Panc1 (cell line): ENCODE results near the gene BARX1. TPM values are rescaled to one million over a fixed set of nuclear protein-coding genes. Genes with fewer than 3 reads are reported as not detected.

Experiments
- ATAC-seq: fragments of 200-7000 bp; cut with Tn5 transposase; 2 replicates; pipeline ENCODE4 v1.9.1; 2020; ENCODE audit warnings: mild to moderate bottlenecking, moderate library complexity
- BruUV-seq: library from RNA; stranded (reverse); fragments of 400-500 nt; replicated peaks from 2 replicates; lab custom pipeline; 2021; lab: Mats Ljungman, UMichigan
- CTCF ChIA-PET: fragments of 300-600 bp; sonication (Branson Sonifier 250); formaldehyde crosslinking; loops from one replicate; lab custom pipeline; 2022; ENCODE audit warnings: antibody characterized with exemption; lab: Charles Lee
- POLR2A ChIA-PET: fragments of 300-600 bp; sonication (Branson Sonifier 250); formaldehyde crosslinking; loops from one replicate; lab custom pipeline; 2022; ENCODE audit warnings: antibody characterized with exemption; lab: Charles Lee
- DNase-seq: peaks from one replicate; pipeline ENCODE4 v3.0.0-alpha.2; 2010; ENCODE audit warnings: low read depth, low spot score
- H3K27ac ChIP-seq: 2 replicates; pipeline ENCODE4 v1.5.1; 2011; ENCODE audit warnings: mild to moderate bottlenecking, low read length, inconsistent platforms
- H3K27me3 ChIP-seq: fragments of 200-500 bp; sonication (Bioruptor generic); 2 replicates; pipeline ENCODE4 v1.6.0; 2014; ENCODE audit warnings: low read length, inconsistent platforms; ENCODE audit not compliant: control insufficient read depth, insufficient read depth
- H3K36me3 ChIP-seq: fragments of 200-500 bp; sonication (Bioruptor generic); 2 replicates; pipeline ENCODE4 v1.5.1; 2014; ENCODE audit warnings: inconsistent platforms, mild to moderate bottlenecking, low read length, moderate library complexity; ENCODE audit not compliant: control insufficient read depth, insufficient read depth
- H3K4me1 ChIP-seq: 2 replicates; pipeline ENCODE4 v1.5.1; 2011; ENCODE audit warnings: inconsistent platforms, mild to moderate bottlenecking, low read length, moderate library complexity; ENCODE audit not compliant: control insufficient read depth, insufficient read depth
- H3K4me3 ChIP-seq, 2 experiments: 2 replicates each; pipeline ENCODE4 v1.5.1; 2011 to 2012; ENCODE audit warnings: low read depth in 2 of 2, low read length in 2 of 2, mild to moderate bottlenecking in 2 of 2, inconsistent platforms in 1 of 2, moderate library complexity in 1 of 2
- H3K9me3 ChIP-seq: fragments of 200-500 bp; sonication (Bioruptor generic); 2 replicates; pipeline ENCODE4 v1.5.1; 2014; ENCODE audit warnings: low read depth, mild to moderate bottlenecking, inconsistent platforms, low read length, moderate library complexity; ENCODE audit not compliant: control insufficient read depth, insufficient read depth
- CTCF ChIP-seq: fragments of 450-650 bp; IDR thresholded peaks from 2 replicates; pipeline ENCODE4 v1.5.1; 2017; ENCODE audit warnings: mild to moderate bottlenecking
- POLR2AphosphoS5 ChIP-seq: IDR thresholded peaks from 2 replicates; pipeline ENCODE4 v1.6.1; 2012; ENCODE audit warnings: mild to moderate bottlenecking, low read depth, low read length, moderate library complexity
- REST ChIP-seq, 2 experiments: IDR thresholded peaks; 2 replicates each; pipeline ENCODE4 v1.6.1; 2011 to 2012; ENCODE audit warnings: low read depth in 2 of 2, control low read depth in 1 of 2, low read length in 1 of 2, mild to moderate bottlenecking in 1 of 2, moderate library complexity in 1 of 2; ENCODE audit not compliant: insufficient read depth in 1 of 2
- SIN3A ChIP-seq: IDR thresholded peaks from 2 replicates; pipeline ENCODE4 v1.6.1; 2012; ENCODE audit warnings: low read depth, mild to moderate bottlenecking, low read length, moderate library complexity, borderline replicate concordance; ENCODE audit not compliant: insufficient read depth
- TCF7L2 ChIP-seq: IDR thresholded peaks from 2 replicates; pipeline ENCODE4 v1.6.1; 2011; ENCODE audit warnings: mild to moderate bottlenecking, low read depth, low read length, inconsistent platforms
- in situ Hi-C: cut with HindIII; loops from 2 replicates; pipeline ENCODE4 v1.10.0; 2016; ENCODE audit warnings: low sequenced_read_pairs, low pct_unique_long_range_greater_than_20kb
- intact Hi-C: fragments of 100-400 bp; cut with micrococcal nuclease; formaldehyde crosslinking; loops from one replicate; pipeline ENCODE4 v1.10.0; 2022; ENCODE audit not compliant: unreplicated experiment
- total RNA-seq: library from RNA; stranded (reverse); gene quantifications from one replicate; pipeline ENCODE4 v1.2.1, GENCODE V29; 2021; ENCODE audit not compliant: unreplicated experiment

The BARX1 gene
- total RNA-seq, 1 experiment from 2014 or later = 81.2 TPM

- H3K27ac ChIP-seq = no peak overlapping the region
- ATAC-seq = no peak
- TF ChIP-seq CTCF (no peak), SIN3A (no peak), REST (IDR thresholded peaks at IDR 0.05; ENCODE audit: insufficient read depth in 1 of 2, low read depth in 2 of 2, low read length in 1 of 2) (no peak), POLR2AphosphoS5 (no peak), TCF7L2 (no peak)
- DNase-seq = no peak
- BruUV-seq = no TSS peak
- no peaks in the 10 kb centered on the region for H3K4me1 ChIP-seq
- in situ Hi-C loops (no loop called here), intact Hi-C loops (no loop called here)
- no peak overlapping the region for H3K4me3 ChIP-seq
- no peaks in the 10 kb centered on the region for H3K36me3 ChIP-seq
- ChIA-PET CTCF (no interaction called here), POLR2A (no interaction called here)
- no peaks in the 10 kb centered on the region for H3K9me3 ChIP-seq
- no peaks in the 10 kb centered on the region for H3K27me3 ChIP-seq
Measured at GRCh38 chr9:93907551-93908199, 47.5 kb downstream of the BARX1 start.

- in situ Hi-C loops = no loop called here
- CTCF ChIA-PET = no interaction called here
- no TSS peak for BruUV-seq
Measured at GRCh38 chr9:93906195-93906880, 48.8 kb downstream of the BARX1 start.

More at GRCh38 chr9:93906195-93906880, 48.8 kb downstream of the BARX1 start:
- Histone ChIP-seq H3K27ac (no peak overlapping the region), H3K4me1 (no peaks in the 10 kb centered on the region), H3K4me3 (no peak overlapping the region), H3K36me3 (no peaks in the 10 kb centered on the region), H3K9me3 (no peaks in the 10 kb centered on the region), H3K27me3 (no peaks in the 10 kb centered on the region)
- ATAC-seq = no peak
- intact Hi-C loops = no loop called here
- TF ChIP-seq CTCF = no peak
- TF ChIP-seq REST (IDR thresholded peaks at IDR 0.05; ENCODE audit: insufficient read depth in 1 of 2, low read depth in 2 of 2, low read length in 1 of 2) = no peak
- no peak for TF ChIP-seq POLR2AphosphoS5
- no peak for TF ChIP-seq TCF7L2
- TF ChIP-seq SIN3A = no peak
- no peak for DNase-seq
- POLR2A ChIA-PET = interaction anchor here (0.6 kb wide), 1 partner anchor 41 kb away, joined by 4 read pairs; no protein-coding TSS in a partner anchor
